Activated CD4-positive, alpha-beta T cell treated with anti-CD3 and anti-CD28 coated beads, Interleukin-2, amount 10 ng/mL, durations not matched to agents 7 days and 5 days (primary cell): Measurements from ENCODE around the gene RMND5B. TPM values are rescaled to one million over a fixed set of nuclear protein-coding genes. Genes with fewer than 3 reads are reported as not detected.

Experiments
- CTCF ChIA-PET: fragments of 350-600 bp; sonication (Branson Sonifier 250); formaldehyde crosslinking; loops from one replicate; lab custom pipeline; 2021; ENCODE audit warnings: antibody characterized with exemption; lab: Charles Lee
- POLR2A ChIA-PET: fragments of 350-600 bp; sonication (Branson Sonifier 250); formaldehyde crosslinking; loops from one replicate; lab custom pipeline; 2021; ENCODE audit warnings: antibody characterized with exemption; lab: Charles Lee
- DNase-seq: peaks from one replicate; pipeline ENCODE4 v3.0.0-alpha.2; 2020
- H3K27ac Mint-ChIP-seq: one replicate; pipeline ENCODE4 v1.8.0; 2021; ENCODE audit warnings: mild to moderate bottlenecking, moderate library complexity, mixed read lengths
- H3K27me3 Mint-ChIP-seq: one replicate; pipeline ENCODE4 v1.8.0; 2021; ENCODE audit warnings: mixed read lengths
- H3K36me3 Mint-ChIP-seq: one replicate; pipeline ENCODE4 v1.8.0; 2021; ENCODE audit warnings: low read depth, mixed read lengths
- H3K4me1 Mint-ChIP-seq: one replicate; pipeline ENCODE4 v1.8.0; 2021; ENCODE audit warnings: mixed read lengths
- H3K4me3 Mint-ChIP-seq: one replicate; pipeline ENCODE4 v1.8.0; 2021; ENCODE audit warnings: mild to moderate bottlenecking, moderate library complexity, mixed read lengths
- H3K9me3 Mint-ChIP-seq: one replicate; pipeline ENCODE4 v1.8.0; 2021; ENCODE audit warnings: mixed read lengths
- total RNA-seq, 2 experiments: library from RNA; stranded (reverse); gene quantifications; one replicate each; pipeline ENCODE4 v1.2.3, GENCODE V29; 2021

Gene RMND5B
- total RNA-seq, 2 experiments from 2014 or later, result 21.4 to 22.7 TPM

DNA sequence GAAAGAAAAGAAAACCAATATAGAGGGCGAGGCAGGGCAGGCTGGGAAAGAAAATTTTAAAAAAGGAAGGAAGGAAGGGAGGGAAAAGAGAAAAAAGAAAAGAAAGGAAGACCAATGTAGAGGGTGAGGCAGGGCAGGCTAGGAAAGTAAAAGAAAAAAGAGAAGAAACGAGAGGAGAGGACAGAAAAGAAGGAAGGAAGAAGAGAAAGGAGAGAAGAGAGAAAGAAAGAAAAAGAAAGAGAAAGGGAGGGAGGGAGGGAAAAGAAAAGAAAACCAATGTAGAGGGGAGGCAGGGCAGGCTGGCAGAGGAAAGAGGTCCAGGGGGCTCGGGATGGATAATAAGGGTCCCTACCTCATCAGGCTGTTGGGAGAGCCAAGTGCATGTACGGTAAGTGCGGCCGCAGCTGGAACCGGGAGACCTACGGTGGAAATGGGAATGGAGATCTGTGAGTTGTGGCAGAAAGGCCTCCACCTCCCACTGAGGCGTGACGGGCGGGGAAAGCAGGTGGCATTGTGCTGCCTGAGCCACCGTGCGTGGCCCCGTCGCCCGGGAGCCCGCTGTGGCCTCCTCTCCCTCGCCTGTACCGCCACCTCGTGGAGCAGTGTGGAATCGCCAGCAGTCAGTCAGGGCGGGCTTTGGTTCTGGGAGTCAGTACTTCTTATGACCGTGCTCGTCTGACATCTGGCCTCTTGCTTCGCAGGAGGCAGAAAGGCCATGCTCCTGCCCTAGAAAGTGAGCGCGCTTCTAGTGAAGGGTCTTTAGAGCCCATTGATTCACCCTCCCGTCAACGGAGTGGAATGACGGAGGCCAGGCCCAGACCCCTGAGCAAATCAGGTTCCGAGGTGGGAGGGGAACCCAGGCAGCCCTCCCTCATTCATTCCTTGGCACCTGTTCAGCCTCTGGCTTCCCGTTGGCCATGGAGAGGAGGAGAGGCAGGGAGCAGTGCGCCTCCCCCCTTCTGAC lies 33.2 kb downstream of the RMND5B start:
- CTCF ChIA-PET, result interaction anchor here (0.6 to 1.4 kb wide), 4 partner anchors 11 to 89 kb away, joined by 3 to 4 read pairs (median 3); partner anchors contain the start of gene NHP2
- no peak overlapping the region for H3K4me3 Mint-ChIP-seq
- no peaks in the 10 kb centered on the region for H3K9me3 Mint-ChIP-seq
- peaks cover 10% of the 10 kb centered on the region for H3K4me1 Mint-ChIP-seq
- no peak overlapping the region for H3K27ac Mint-ChIP-seq
- DNase-seq, result peak; percentile 92
- H3K27me3 Mint-ChIP-seq, result peaks cover 23% of the 10 kb centered on the region
- no peaks in the 10 kb centered on the region for H3K36me3 Mint-ChIP-seq
- POLR2A ChIA-PET, result no interaction called here

DNA sequence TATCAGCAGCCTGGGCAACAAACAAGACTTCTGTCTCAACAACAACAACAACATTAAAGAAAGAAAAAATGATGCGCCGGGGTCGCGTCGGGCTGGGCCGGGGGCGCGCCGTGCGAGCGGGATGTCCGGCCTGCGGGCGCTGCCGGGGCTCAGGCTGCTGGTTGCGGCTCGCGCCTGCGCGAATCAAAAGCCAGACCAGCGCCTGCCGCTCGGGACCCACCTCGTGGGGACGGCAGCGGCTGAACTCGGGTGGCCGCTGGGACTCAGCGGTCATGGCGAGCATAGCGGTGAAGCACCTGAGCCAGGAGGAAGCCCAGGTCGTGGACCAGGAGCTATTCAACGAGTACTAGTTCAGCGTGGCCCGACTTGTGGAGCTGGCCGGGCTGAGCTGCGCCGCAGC lies 34.8 kb downstream of the RMND5B start:
- no peak overlapping the region for H3K4me3 Mint-ChIP-seq
- H3K36me3 Mint-ChIP-seq, result no peaks in the 10 kb centered on the region
- H3K27ac Mint-ChIP-seq, result no peak overlapping the region
- ChIA-PET POLR2A (interaction anchor here (0.6 kb wide), 1 partner anchor 549 kb away, joined by 4 read pairs; no protein-coding TSS in a partner anchor), CTCF (interaction anchor here (2.1 kb wide), 1 partner anchor 90 kb away, joined by 10 read pairs; no protein-coding TSS in a partner anchor)
- H3K9me3 Mint-ChIP-seq, result no peaks in the 10 kb centered on the region
- peaks cover 10% of the 10 kb centered on the region for H3K4me1 Mint-ChIP-seq
- H3K27me3 Mint-ChIP-seq, result peaks cover 26% of the 10 kb centered on the region
- no peak for DNase-seq

DNA sequence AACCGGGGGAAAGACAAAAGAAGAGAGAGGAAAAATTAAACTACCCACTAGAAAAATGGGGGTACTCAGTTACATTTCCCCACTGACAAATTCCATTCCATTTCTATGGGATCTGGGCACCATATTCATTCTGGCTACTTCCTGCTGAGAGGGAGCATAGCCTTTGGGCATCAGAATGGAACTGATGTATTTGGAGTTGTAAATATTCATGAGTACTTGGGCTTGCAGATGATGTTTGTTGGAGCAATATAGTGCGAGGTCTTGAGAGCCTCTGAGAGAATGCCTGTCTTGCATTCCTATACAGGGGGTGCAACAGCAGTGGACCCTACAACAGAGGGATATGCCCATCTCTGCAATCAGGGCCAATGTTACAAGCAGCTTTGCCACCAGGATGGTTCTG lies 39.6 kb downstream of the RMND5B start:
- no peak for DNase-seq
- Mint-ChIP-seq H3K4me1 (no peaks in the 10 kb centered on the region), H3K9me3 (no peaks in the 10 kb centered on the region), H3K27ac (no peak overlapping the region), H3K27me3 (peaks cover 7% of the 10 kb centered on the region), H3K4me3 (no peak overlapping the region), H3K36me3 (no peaks in the 10 kb centered on the region)
- POLR2A ChIA-PET, result no interaction called here
- CTCF ChIA-PET, result no interaction called here

DNA sequence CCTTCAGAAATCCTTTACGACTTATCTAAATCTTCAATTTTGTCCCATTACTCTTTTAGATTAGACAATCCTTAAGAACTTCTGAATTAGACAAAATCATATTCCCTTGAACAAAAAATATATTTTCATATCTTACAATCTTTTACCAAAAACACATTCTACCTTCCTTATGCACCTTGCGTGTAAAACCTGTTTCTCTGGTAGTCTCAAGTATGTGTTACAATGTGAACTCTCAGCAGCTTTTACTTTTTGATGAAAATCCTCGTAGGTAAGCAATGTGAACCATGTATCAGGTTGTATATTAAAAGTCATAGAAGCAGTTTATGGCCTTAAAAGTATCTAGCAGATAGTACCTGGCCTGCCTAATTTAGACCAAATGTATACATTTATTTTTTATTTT lies 43.6 kb downstream of the RMND5B start:
- Mint-ChIP-seq H3K4me3 (no peak overlapping the region), H3K9me3 (no peaks in the 10 kb centered on the region), H3K36me3 (no peaks in the 10 kb centered on the region), H3K4me1 (no peaks in the 10 kb centered on the region), H3K27ac (no peak overlapping the region), H3K27me3 (no peaks in the 10 kb centered on the region)
- DNase-seq, result no peak
- ChIA-PET POLR2A (no interaction called here), CTCF (no interaction called here)

DNA sequence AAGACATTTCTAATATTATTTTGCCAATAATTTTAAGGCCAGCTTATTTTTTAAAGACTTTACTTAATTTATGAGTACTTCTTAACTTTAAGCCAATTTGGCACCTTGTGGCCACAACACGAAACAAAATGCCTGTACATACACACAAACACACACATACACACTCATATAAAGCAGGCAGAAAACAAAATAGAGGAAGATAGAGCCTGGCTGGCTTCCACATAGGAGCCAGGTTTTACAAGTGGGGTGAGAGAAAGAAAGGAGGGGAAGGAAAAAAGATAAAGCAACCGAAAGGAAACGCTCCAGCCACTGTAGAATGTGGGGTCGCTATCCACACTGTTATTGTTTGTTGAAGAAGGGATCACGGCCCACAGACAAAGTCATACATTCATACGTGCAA lies 46.0 kb downstream of the RMND5B start:
- Mint-ChIP-seq H3K27ac (no peak overlapping the region), H3K9me3 (no peaks in the 10 kb centered on the region), H3K27me3 (no peaks in the 10 kb centered on the region), H3K4me3 (no peak overlapping the region), H3K4me1 (no peaks in the 10 kb centered on the region), H3K36me3 (no peaks in the 10 kb centered on the region)
- ChIA-PET POLR2A (no interaction called here), CTCF (no interaction called here)
- no peak for DNase-seq

DNA sequence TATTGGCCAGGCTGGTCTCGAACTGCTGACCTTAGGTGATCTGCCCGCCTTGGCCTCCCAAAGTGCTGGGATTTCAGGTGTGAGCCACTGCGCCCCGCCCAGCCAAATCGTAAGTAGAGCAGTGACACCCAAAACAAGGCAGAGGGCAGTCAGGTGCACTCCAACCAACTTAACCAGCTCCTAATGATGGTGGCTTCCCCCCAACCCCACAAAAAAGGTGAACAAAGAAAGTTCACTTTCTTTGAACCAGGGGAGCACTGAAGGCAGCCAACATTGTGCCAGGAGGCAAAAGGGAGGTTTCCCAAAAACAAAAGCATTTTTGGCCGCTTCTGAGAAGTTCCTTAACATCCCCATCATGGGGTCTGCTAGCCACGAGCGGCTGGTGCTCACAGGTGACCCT lies 46.8 kb downstream of the RMND5B start:
- Mint-ChIP-seq H3K4me3 (no peak overlapping the region), H3K27me3 (no peaks in the 10 kb centered on the region), H3K27ac (no peak overlapping the region), H3K4me1 (peaks cover 8% of the 10 kb centered on the region), H3K9me3 (no peaks in the 10 kb centered on the region), H3K36me3 (no peaks in the 10 kb centered on the region)
- CTCF ChIA-PET, result no interaction called here
- DNase-seq, result no peak
- POLR2A ChIA-PET, result no interaction called here

DNA sequence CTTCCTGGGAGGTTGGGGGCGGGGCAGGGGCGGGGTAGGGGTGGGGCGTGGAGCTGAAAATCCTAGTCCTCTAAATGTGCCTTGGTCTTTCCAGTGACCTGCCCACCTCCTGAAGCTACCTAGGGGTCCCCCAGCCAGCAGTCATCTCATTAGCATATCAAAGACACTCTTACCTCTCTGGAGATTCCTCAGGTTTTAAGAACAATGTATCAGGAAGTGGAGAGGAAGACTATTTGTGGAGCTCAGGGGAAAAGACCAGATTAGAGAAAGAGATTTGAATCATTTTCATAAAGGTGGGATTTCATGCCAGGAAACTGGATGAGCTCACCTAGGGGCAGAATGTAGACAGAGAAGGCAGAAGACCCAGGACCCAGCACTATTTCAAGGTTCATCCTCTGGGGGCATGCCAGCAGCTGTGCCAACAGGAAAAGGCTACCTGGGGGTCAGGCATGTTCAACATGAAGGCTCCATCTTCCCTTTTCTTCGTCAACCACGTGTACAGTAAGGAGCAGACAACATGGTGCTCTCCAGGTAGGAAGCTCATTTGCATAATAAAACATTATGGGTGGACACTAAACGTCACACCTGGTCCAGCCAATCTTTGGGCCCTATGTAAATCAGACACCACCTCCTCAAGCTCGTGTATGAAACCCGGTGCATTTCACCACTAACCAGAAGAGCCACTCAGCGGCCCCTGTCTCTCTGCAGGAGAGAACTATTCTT lies 49.5 kb downstream of the RMND5B start:
- CTCF ChIA-PET, result no interaction called here
- no peak overlapping the region for H3K4me3 Mint-ChIP-seq
- peaks cover 8% of the 10 kb centered on the region for H3K4me1 Mint-ChIP-seq
- H3K27me3 Mint-ChIP-seq, result no peaks in the 10 kb centered on the region
- no peaks in the 10 kb centered on the region for H3K9me3 Mint-ChIP-seq
- H3K36me3 Mint-ChIP-seq, result no peaks in the 10 kb centered on the region
- POLR2A ChIA-PET, result no interaction called here
- no peak overlapping the region for H3K27ac Mint-ChIP-seq
- DNase-seq, result no peak

DNA sequence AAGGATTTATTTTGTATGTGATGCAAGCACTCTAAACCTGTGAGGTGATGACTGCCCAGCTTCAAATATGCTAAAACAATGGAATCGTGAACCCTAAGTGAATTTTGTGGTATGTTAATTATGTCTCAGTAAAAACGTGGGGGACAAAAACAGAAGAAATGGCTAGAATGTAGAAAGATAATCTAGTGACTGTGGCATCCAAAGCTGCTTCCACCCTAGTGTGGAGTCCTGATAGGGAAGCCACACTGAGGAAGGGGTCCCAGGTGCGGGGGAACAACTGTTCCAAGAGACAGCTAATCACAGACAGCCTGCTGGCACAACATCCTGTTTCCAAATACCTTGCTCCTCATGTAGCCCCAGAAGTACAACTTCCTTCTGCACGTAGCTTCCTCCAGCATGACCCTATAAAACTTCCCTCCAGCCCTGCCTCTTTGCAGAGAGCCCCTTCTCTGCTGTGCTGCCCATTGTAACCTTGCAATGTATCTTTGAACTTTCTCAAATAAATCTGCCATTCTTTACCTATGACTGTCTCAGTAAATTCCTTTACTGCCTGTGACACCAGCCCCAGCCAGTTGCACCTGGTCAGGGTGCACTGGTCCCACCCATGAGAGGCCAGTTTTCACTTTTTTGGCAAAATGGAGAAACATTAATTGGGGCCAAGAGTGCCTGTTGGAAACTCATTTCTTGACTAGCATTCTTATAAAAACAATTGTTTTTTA lies 51.5 kb downstream of the RMND5B start:
- no peaks in the 10 kb centered on the region for H3K9me3 Mint-ChIP-seq
- no peaks in the 10 kb centered on the region for H3K36me3 Mint-ChIP-seq
- H3K27ac Mint-ChIP-seq, result no peak overlapping the region
- H3K4me1 Mint-ChIP-seq, result peaks cover 8% of the 10 kb centered on the region
- ChIA-PET POLR2A (interaction anchor here (0.6 kb wide), 1 partner anchor 10 kb away, joined by 3 read pairs; no protein-coding TSS in a partner anchor), CTCF (no interaction called here)
- H3K27me3 Mint-ChIP-seq, result no peaks in the 10 kb centered on the region
- DNase-seq, result no peak
- H3K4me3 Mint-ChIP-seq, result no peak overlapping the region

DNA sequence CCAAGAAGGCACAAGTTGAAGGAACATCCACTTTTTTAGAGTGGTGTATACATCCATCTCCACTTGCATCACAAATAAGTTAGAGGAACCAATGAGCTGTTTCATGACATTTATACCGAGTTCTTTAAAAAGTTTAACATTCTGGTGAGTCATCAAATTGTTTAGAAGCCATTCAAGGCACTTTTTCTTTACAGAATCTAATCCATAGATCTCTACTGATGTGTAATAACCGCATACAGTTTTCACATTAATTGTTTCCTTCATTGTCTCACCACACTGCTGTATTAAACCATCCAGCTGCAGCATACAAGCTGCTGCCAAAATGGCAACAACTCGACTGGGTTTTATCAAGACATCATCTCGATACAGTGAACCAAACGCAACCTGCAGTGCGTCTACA lies 55.6 kb downstream of the RMND5B start:
- Mint-ChIP-seq H3K36me3 (no peaks in the 10 kb centered on the region), H3K27ac (no peak overlapping the region), H3K4me3 (no peak overlapping the region), H3K9me3 (no peaks in the 10 kb centered on the region), H3K4me1 (peaks cover 8% of the 10 kb centered on the region), H3K27me3 (peaks cover 3% of the 10 kb centered on the region)
- CTCF ChIA-PET, result no interaction called here
- no peak for DNase-seq
- POLR2A ChIA-PET, result interaction anchor here (0.6 kb wide), 1 partner anchor 1580 kb away, joined by 5 read pairs; no protein-coding TSS in a partner anchor

DNA sequence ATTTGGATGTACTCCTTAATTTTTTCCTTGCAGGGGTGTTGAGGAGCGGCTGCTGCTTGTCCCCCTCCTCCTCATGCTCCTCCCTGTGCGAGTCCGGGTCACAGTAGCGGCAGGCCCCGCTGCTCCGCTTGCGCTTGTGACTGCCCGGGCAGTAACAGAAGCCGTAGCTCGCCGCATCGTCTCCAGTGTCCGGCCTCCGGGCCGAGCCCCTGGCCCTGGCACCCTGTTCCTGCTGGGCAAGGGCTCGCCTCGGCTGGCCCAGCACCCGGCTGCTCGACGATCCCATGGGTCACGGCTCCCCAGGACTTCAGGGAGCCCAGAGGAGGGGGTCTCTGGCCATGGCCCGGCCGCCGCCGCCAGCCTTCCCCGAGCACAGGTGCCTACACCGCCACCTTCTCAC lies 56.2 kb downstream of the RMND5B start, which contains the start of gene GMCL2:
Gene GMCL2 (minus strand): TSS at position 358 of the 400 bp plus-strand sequence. CDS start 72 bp downstream, at position 286.
- no peaks in the 10 kb centered on the region for H3K36me3 Mint-ChIP-seq
- peaks cover 6% of the 10 kb centered on the region for H3K4me1 Mint-ChIP-seq
- no peak within 1 kb of the TSS for H3K27ac Mint-ChIP-seq
- H3K27me3 Mint-ChIP-seq, result peaks cover 3% of the 10 kb centered on the region
- H3K9me3 Mint-ChIP-seq, result no peaks in the 10 kb centered on the region
- ChIA-PET CTCF (no interaction called here), POLR2A (no interaction called here)
- no peak for DNase-seq
- H3K4me3 Mint-ChIP-seq, result no peak within 1 kb of the TSS

DNA sequence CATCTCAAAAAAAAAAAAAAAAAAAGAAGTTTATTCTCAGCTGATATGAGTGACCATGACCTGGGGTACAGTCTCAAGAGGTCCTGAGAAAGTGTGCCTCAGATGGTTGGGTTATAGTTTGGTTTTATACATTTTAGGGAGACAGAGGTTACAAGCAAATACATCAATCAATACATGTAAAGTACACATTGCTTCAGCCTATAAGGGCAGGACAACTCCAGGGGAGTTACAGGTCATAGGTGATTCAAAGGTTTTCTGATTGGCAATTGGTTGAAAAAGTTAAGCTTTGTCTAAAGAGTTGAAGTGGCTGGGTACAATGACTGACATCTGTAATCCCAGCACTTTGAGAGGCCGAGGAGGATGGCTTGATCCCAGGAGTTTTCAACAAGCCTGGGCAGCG lies 58.6 kb downstream of the RMND5B start:
- Mint-ChIP-seq H3K4me1 (peaks cover 12% of the 10 kb centered on the region), H3K27ac (no peak overlapping the region), H3K36me3 (no peaks in the 10 kb centered on the region), H3K4me3 (no peak overlapping the region), H3K9me3 (no peaks in the 10 kb centered on the region), H3K27me3 (peaks cover 14% of the 10 kb centered on the region)
- ChIA-PET CTCF (interaction anchor here (0.8 kb wide), 1 partner anchor 122 kb away, joined by 4 read pairs; no protein-coding TSS in a partner anchor), POLR2A (no interaction called here)
- DNase-seq, result no peak

DNA sequence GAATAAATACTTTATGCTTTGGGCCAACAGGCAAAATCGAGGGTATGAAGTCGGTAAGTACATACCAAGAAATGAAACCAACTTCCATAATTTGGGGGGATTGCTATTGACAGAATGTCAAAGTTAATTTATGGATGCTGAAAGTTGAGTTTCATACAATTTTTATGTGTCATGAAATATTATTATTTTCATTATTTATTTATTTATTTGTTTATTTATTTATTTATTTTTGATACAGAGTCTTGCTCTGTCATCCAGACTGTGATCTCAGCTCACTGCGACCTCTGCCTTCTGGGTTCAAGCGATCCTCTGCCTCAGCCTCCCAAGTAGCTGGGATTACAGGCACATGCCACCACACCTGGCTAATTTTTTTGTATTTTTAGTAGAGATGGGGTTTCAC lies 60.8 kb downstream of the RMND5B start:
- H3K4me1 Mint-ChIP-seq, result peaks cover 12% of the 10 kb centered on the region
- CTCF ChIA-PET, result interaction anchor here (0.7 kb wide), 1 partner anchor 106 kb away, joined by 3 read pairs; no protein-coding TSS in a partner anchor

More for the DNA sequence above, 60.8 kb downstream of the RMND5B start:
- Mint-ChIP-seq H3K27me3 (peaks cover 20% of the 10 kb centered on the region), H3K9me3 (no peaks in the 10 kb centered on the region), H3K36me3 (no peaks in the 10 kb centered on the region), H3K4me3 (no peak overlapping the region), H3K27ac (no peak overlapping the region)
- POLR2A ChIA-PET, result no interaction called here
- no peak for DNase-seq
